HEK293 (cell line): Measurements from ENCODE around the gene TPST2.

ENCODE experiments used
- CTCF ChIP-seq: fragments of 450-650 bp; formaldehyde crosslinking; IDR thresholded peaks from 2 replicates; pipeline ENCODE4 v1.5.1; 2016; ENCODE audit warnings: missing biosample characterization, missing genetic modification characterization
- SCRT1 ChIP-seq: fragments of 450-650 bp; formaldehyde crosslinking; IDR thresholded peaks from 2 replicates; pipeline ENCODE4 v1.5.1; 2016; ENCODE audit warnings: missing biosample characterization, missing genetic modification characterization, borderline replicate concordance
- TSHZ1 ChIP-seq: fragments of 450-650 bp; formaldehyde crosslinking; IDR thresholded peaks from 2 replicates; pipeline ENCODE4 v1.5.1; 2016; ENCODE audit warnings: missing biosample characterization, missing genetic modification characterization, borderline replicate concordance
- ZBTB11 ChIP-seq: fragments of 450-650 bp; formaldehyde crosslinking; conservative IDR thresholded peaks from 2 replicates; pipeline ENCODE4 v1.5.1; 2016; ENCODE audit warnings: low read depth, missing biosample characterization, missing genetic modification characterization
- ZNF274 ChIP-seq, 2 experiments: fragments of 200-500 bp in 1 of 2; fragments of 450-650 bp in 1 of 2; sonication (Bioruptor generic) in 1 of 2; formaldehyde crosslinking in 1 of 2; IDR thresholded peaks; 2 replicates each; pipeline versions ENCODE4 v1.5.1 to v1.6.1; 2014 to 2016; ENCODE audit warnings: borderline replicate concordance in 1 of 2, inconsistent platforms in 1 of 2, low read length in 1 of 2, missing biosample characterization in 1 of 2, missing genetic modification characterization in 1 of 2
- ZNF639 ChIP-seq: fragments of 450-650 bp; formaldehyde crosslinking; IDR thresholded peaks from 2 replicates; pipeline ENCODE4 v1.5.1; 2016; ENCODE audit warnings: missing biosample characterization, missing genetic modification characterization
- ZNF664 ChIP-seq: fragments of 450-650 bp; formaldehyde crosslinking; IDR thresholded peaks from 2 replicates; pipeline ENCODE4 v1.5.1; 2016; ENCODE audit warnings: missing biosample characterization, missing genetic modification characterization
- ZNF785 ChIP-seq: fragments of 450-650 bp; formaldehyde crosslinking; IDR thresholded peaks from 2 replicates; pipeline ENCODE4 v1.5.1; 2016; ENCODE audit warnings: missing biosample characterization, missing genetic modification characterization
- TF ChIP-seq, protein P1 (sequence below): fragments of 450-650 bp; formaldehyde crosslinking; IDR thresholded peaks from 2 replicates; pipeline ENCODE4 v1.5.1; 2016; ENCODE audit warnings: missing biosample characterization, missing genetic modification characterization
- TF ChIP-seq, protein P2 (sequence below): fragments of 450-650 bp; formaldehyde crosslinking; IDR thresholded peaks from 2 replicates; pipeline ENCODE4 v1.5.1; 2017; ENCODE audit warnings: missing biosample characterization, missing genetic modification characterization
- TF ChIP-seq, protein P3 (sequence below): fragments of 450-650 bp; formaldehyde crosslinking; IDR thresholded peaks from 2 replicates; pipeline ENCODE4 v1.5.1; 2016; ENCODE audit warnings: missing biosample characterization, missing genetic modification characterization

DNA sequence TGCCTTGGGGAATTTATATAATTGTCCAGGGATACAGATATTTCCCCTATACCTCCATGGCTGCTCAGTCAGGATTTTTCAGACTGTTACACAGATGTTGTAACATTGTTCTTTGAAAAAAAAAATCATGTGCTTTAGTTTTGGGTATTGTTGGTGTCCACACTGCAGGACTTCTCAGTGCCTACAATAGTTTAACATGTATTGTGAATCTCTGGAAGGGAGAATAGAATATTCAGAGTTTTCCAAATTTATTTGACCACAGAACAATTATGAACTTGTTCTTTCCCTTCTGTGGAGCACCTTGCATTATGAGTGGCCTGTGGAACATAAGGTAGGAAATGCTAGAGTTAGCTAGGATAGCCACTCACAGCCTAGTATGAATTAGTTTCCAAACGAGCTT lies 46.4 kb upstream of the TPST2 start:
- TF ChIP-seq ZBTB11 (tag by site-specific recombination) (no peak), ZNF274 (IDR thresholded peaks at IDR 0.05; ENCODE audit: low read length) (no peak), ZNF274 (tag by site-specific recombination; IDR thresholded peaks at IDR 0.05; ENCODE audit: borderline replicate concordance) (no peak), CTCF (tag by site-specific recombination) (no peak), SCRT1 (no peak), ZNF639 (no peak), ZNF785 (tag by site-specific recombination) (no peak), TSHZ1 (tag by site-specific recombination) (no peak), ZNF664 (tag by site-specific recombination) (no peak)
- TF ChIP-seq, protein P1, sequence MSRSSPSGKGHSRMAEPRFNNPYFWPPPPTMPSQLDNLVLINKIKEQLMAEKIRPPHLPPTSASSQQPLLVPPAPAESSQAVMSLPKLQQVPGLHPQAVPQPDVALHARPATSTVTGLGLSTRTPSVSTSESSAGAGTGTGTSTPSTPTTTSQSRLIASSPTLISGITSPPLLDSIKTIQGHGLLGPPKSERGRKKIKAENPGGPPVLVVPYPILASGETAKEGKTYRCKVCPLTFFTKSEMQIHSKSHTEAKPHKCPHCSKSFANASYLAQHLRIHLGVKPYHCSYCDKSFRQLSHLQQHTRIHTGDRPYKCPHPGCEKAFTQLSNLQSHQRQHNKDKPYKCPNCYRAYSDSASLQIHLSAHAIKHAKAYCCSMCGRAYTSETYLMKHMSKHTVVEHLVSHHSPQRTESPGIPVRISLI (tag by site-specific recombination): no peak
- TF ChIP-seq, protein P2, sequence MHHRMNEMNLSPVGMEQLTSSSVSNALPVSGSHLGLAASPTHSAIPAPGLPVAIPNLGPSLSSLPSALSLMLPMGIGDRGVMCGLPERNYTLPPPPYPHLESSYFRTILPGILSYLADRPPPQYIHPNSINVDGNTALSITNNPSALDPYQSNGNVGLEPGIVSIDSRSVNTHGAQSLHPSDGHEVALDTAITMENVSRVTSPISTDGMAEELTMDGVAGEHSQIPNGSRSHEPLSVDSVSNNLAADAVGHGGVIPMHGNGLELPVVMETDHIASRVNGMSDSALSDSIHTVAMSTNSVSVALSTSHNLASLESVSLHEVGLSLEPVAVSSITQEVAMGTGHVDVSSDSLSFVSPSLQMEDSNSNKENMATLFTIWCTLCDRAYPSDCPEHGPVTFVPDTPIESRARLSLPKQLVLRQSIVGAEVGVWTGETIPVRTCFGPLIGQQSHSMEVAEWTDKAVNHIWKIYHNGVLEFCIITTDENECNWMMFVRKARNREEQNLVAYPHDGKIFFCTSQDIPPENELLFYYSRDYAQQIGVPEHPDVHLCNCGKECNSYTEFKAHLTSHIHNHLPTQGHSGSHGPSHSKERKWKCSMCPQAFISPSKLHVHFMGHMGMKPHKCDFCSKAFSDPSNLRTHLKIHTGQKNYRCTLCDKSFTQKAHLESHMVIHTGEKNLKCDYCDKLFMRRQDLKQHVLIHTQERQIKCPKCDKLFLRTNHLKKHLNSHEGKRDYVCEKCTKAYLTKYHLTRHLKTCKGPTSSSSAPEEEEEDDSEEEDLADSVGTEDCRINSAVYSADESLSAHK (tag by site-specific recombination): no peak
- TF ChIP-seq, protein P3, sequence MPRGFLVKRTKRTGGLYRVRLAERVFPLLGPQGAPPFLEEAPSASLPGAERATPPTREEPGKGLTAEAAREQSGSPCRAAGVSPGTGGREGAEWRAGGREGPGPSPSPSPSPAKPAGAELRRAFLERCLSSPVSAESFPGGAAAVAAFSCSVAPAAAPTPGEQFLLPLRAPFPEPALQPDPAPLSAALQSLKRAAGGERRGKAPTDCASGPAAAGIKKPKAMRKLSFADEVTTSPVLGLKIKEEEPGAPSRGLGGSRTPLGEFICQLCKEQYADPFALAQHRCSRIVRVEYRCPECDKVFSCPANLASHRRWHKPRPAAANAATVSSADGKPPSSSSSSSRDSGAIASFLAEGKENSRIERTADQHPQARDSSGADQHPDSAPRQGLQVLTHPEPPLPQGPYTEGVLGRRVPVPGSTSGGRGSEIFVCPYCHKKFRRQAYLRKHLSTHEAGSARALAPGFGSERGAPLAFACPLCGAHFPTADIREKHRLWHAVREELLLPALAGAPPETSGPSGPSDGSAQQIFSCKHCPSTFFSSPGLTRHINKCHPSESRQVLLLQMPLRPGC (tag by site-specific recombination): no peak
